GM03348 (cell line): Measurements from ENCODE around the gene PPP1R27.

Experiments
- DNase-seq: peaks from one replicate; pipeline ENCODE4 v3.0.0; 2012; ENCODE audit warnings: low spot score

The PPP1R27 gene

GRCh38 chr17:81834831-81835267 is at the start of gene PPP1R27:
Gene PPP1R27, minus strand, starts transcription at chr17:81835050. Its CDS starts 97 bp downstream, at chr17:81834953.
- no peak for DNase-seq

- DNase-seq, result no peak
These were observed 49.7 kb upstream of the PPP1R27 start for GRCh38 chr17:81884520-81884919.

- DNase-seq, result no peak
These were observed 44.3 kb upstream of the PPP1R27 start for GRCh38 chr17:81879121-81879520.

GRCh38 chr17:81878294-81878693 is 43.4 kb upstream of the PPP1R27 start:
- DNase-seq, result no peak

- no peak for DNase-seq
These were observed 42.7 kb upstream of the PPP1R27 start for GRCh38 chr17:81877569-81877968.

GRCh38 chr17:81871387-81872230 is 36.8 kb upstream of the PPP1R27 start:
- DNase-seq, result peak; percentile 99

- DNase-seq, result no peak
These were observed 36.1 kb upstream of the PPP1R27 start, which contains the start of gene ARHGDIA for GRCh38 chr17:81870981-81871386. Gene ARHGDIA, minus strand, starts transcription at chr17:81871337. Its CDS starts 1,407 bp downstream, at chr17:81869930.

- peak; percentile 67 for DNase-seq
These were observed 35.5 kb upstream of the PPP1R27 start for GRCh38 chr17:81870131-81870980.

- peak; percentile 61 for DNase-seq
These were observed 34.6 kb upstream of the PPP1R27 start for GRCh38 chr17:81869221-81870130.

- DNase-seq, result peak; percentile 86
These were observed 33.9 kb upstream of the PPP1R27 start for GRCh38 chr17:81868674-81869220.

GRCh38 chr17:81867991-81868673 is 33.3 kb upstream of the PPP1R27 start:
- no peak for DNase-seq

GRCh38 chr17:81867170-81867990 is 32.5 kb upstream of the PPP1R27 start:
- DNase-seq, result no peak

- DNase-seq, result no peak
These were observed 31.8 kb upstream of the PPP1R27 start for GRCh38 chr17:81866440-81867169.

- no peak for DNase-seq
These were observed 31.0 kb upstream of the PPP1R27 start for GRCh38 chr17:81865733-81866439.

GRCh38 chr17:81865358-81865732 is 30.5 kb upstream of the PPP1R27 start:
- no peak for DNase-seq

GRCh38 chr17:81863833-81864768 is 29.3 kb upstream of the PPP1R27 start:
- DNase-seq, result no peak

- no peak for DNase-seq
These were observed 28.3 kb upstream of the PPP1R27 start for GRCh38 chr17:81863123-81863675.
